ENCODE data around the gene AHCYL1.

The AHCYL1 gene

DNA sequence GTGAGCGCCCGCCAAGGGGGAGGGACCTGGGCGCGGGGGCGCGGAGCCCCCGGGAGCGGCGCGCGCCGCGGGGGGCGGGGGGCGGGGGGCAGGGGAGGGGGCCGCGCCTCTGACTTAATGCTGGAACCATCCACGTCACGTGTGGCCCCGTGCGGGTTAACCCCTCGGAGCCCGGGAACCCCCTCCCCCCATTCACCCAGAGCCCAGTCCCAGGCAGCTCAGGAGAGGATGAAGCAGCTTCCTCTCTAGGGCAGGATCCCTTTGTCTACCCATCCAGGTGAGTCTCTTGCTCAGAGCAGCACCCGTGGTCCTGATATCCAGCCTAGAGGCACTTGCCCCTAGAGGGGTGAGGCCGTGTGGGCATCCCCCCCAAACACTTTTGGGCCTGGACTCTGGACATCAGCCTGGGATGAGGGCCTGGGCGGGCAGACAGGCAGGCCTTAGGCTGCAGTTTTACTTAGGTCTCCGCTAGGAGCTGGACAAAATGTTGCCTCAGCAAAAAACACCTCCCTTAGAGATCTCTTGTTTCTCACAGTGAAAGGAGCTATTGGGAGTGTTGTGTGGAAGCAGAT lies 86.2 kb downstream of the AHCYL1 start, which contains the start of gene ALX3:
ALX3 (minus strand) TSS at position 2 of the 572 bp plus-strand sequence. CDS start 60 bp downstream, outside the sequence.
- no peak within 1 kb of the TSS for H3K4me3 ChIP-seq (ENCODE audit: low read depth, low read length)
- TF ChIP-seq, protein P1, sequence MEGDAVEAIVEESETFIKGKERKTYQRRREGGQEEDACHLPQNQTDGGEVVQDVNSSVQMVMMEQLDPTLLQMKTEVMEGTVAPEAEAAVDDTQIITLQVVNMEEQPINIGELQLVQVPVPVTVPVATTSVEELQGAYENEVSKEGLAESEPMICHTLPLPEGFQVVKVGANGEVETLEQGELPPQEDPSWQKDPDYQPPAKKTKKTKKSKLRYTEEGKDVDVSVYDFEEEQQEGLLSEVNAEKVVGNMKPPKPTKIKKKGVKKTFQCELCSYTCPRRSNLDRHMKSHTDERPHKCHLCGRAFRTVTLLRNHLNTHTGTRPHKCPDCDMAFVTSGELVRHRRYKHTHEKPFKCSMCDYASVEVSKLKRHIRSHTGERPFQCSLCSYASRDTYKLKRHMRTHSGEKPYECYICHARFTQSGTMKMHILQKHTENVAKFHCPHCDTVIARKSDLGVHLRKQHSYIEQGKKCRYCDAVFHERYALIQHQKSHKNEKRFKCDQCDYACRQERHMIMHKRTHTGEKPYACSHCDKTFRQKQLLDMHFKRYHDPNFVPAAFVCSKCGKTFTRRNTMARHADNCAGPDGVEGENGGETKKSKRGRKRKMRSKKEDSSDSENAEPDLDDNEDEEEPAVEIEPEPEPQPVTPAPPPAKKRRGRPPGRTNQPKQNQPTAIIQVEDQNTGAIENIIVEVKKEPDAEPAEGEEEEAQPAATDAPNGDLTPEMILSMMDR (IDR thresholded peaks at IDR 0.05; ENCODE audit: low read depth, low read length, missing control alignments): no peak
- no peak for DNase-seq (ENCODE audit: low read depth)
- in situ Hi-C loops (cut with HindIII; ENCODE audit: low sequenced_read_pairs): no loop called here

All from astrocyte of the cerebellum (primary cell).